MCF 10A (cell line): Measurements from ENCODE around the gene AMDHD2. TPM values are rescaled to one million over a fixed set of nuclear protein-coding genes. Genes with fewer than 3 reads are reported as not detected.

Experiments
- Bru-seq: library from RNA; stranded (reverse); fragments of 400-500 nt; gene quantifications from one replicate; lab custom pipeline; 2021; lab: Mats Ljungman, UMichigan
- BruChase-seq, 2 experiments: library from RNA; stranded (reverse); fragments of 400-500 nt; gene quantifications; one replicate each; lab custom pipeline; 2021; lab: Mats Ljungman, UMichigan
- BruUV-seq: library from RNA; stranded (reverse); fragments of 400-500 nt; replicated peaks from 2 replicates; lab custom pipeline; 2021; lab: Mats Ljungman, UMichigan
- CTCF ChIA-PET: fragments of 300-600 bp; sonication (Branson Sonifier 250); formaldehyde crosslinking; extraction: SDS; loops from one replicate; lab custom pipeline; 2021; ENCODE audit warnings: antibody characterized with exemption, inconsistent platforms; lab: Yijun Ruan, JAX
- POLR2A ChIA-PET: fragments of 300-600, 350-650 bp; sonication (Branson Sonifier 250); formaldehyde crosslinking; extraction: SDS; loops from one replicate; lab custom pipeline; 2020; ENCODE audit warnings: antibody characterized with exemption, inconsistent platforms; lab: Yijun Ruan, JAX
- DNase-seq: peaks from one replicate; pipeline ENCODE4 v3.0.0-alpha.2; 2018; ENCODE audit not compliant: unreplicated experiment
- H3K27ac Mint-ChIP-seq: one replicate; pipeline ENCODE4 v1.8.0; 2022; ENCODE audit warnings: mild to moderate bottlenecking, low read depth, mixed read lengths; ENCODE audit not compliant: unreplicated experiment
- H3K27me3 Mint-ChIP-seq: one replicate; pipeline ENCODE4 v1.8.0; 2022; ENCODE audit warnings: mixed read lengths; ENCODE audit not compliant: insufficient read depth, unreplicated experiment
- H3K36me3 Mint-ChIP-seq: one replicate; pipeline ENCODE4 v1.8.0; 2022; ENCODE audit warnings: mild to moderate bottlenecking, moderate library complexity, mixed read lengths; ENCODE audit not compliant: insufficient read depth, unreplicated experiment
- H3K4me1 Mint-ChIP-seq: one replicate; pipeline ENCODE4 v1.8.0; 2022; ENCODE audit warnings: mixed read lengths; ENCODE audit not compliant: insufficient read depth, unreplicated experiment
- H3K4me3 Mint-ChIP-seq: one replicate; pipeline ENCODE4 v1.8.0; 2022; ENCODE audit warnings: mild to moderate bottlenecking, moderate library complexity, mixed read lengths; ENCODE audit not compliant: unreplicated experiment
- H3K9me3 Mint-ChIP-seq: one replicate; pipeline ENCODE4 v1.8.0; 2022; ENCODE audit warnings: mixed read lengths; ENCODE audit not compliant: unreplicated experiment
- CTCF ChIP-seq: fragments of 200-600 bp; IDR thresholded peaks from one replicate; pipeline ENCODE4 v1.8.0; 2022; ENCODE audit warnings: antibody characterized with exemption, mild to moderate bottlenecking; ENCODE audit not compliant: unreplicated experiment
- intact Hi-C: fragments of 100-400 bp; cut with micrococcal nuclease; formaldehyde crosslinking; loops from 2 replicates; pipeline ENCODE4 v1.14.1; 2022
- long read RNA-seq: library from polyadenylated mRNA; stranded (forward); transcript quantifications from one replicate; pipeline ENCODE4 v2.0.0, GENCODE V29; 2022
- total RNA-seq: library from RNA; stranded (reverse); gene quantifications from 2 replicates; pipeline ENCODE4 v1.2.3, GENCODE V29; 2022

Gene AMDHD2
- 15.8 and 26.5 TPM in 2 replicates for total RNA-seq
- percentile 56 among the genes with signal in this experiment for Bru-seq, nascent RNA
- BruChase-seq, experiment 1, labeled RNA remaining after a 6-hour chase: percentile 67 among the genes with signal in this experiment
- BruChase-seq, experiment 2, labeled RNA remaining after a 2-hour chase: percentile 64 among the genes with signal in this experiment
- long read RNA-seq, transcript AMDHD2-201 (11 exons, 1,459 nt): major isoform, 8 of 21 reads
- long read RNA-seq, partial matches to known transcripts: 1 of 21 reads
- long read RNA-seq, other reads (novel, unspliced or antisense): 6 of 21 reads

- Mint-ChIP-seq H3K27me3 (no peaks in the 10 kb centered on the region), H3K9me3 (no peaks in the 10 kb centered on the region), H3K4me1 (peaks cover 38% of the 10 kb centered on the region), H3K4me3 (peak within 1 kb of the TSS; percentile 78), H3K27ac (peak within 1 kb of the TSS; percentile 54), H3K36me3 (peaks cover 52% of the 10 kb centered on the region)
- intact Hi-C loops: no loop called here
- no peak for TF ChIP-seq CTCF
- DNase-seq: peak; percentile 86
- ChIA-PET POLR2A (interaction anchor here (0.7 to 4.2 kb wide), 10 partner anchors 12 to 365 kb away, joined by 3 to 62 read pairs (median 4); partner anchors contain the start of genes CEMP1, ECI1, KCTD5 and PDPK1), CTCF (interaction anchor here (0.8 to 1.0 kb wide), 3 partner anchors 11 to 70 kb away, joined by 4 to 5 read pairs (median 4); partner anchors contain the start of gene CEMP1)
- BruUV-seq: no TSS peak
Observed at GRCh38 chr16:2520097-2520783, at the start of gene AMDHD2. Gene AMDHD2 (plus strand): TSS chr16:2520371. CDS start chr16:2520459, 88 bp downstream.

- H3K9me3 Mint-ChIP-seq: no peaks in the 10 kb centered on the region
- no peak overlapping the region for H3K4me3 Mint-ChIP-seq
- H3K4me1 Mint-ChIP-seq: peaks cover 4% of the 10 kb centered on the region
- TF ChIP-seq CTCF: no peak
- no peaks in the 10 kb centered on the region for H3K27me3 Mint-ChIP-seq
- H3K36me3 Mint-ChIP-seq: no peaks in the 10 kb centered on the region
- POLR2A ChIA-PET: interaction anchor here (0.7 to 1.9 kb wide), 2 partner anchors 40 to 234 kb away, joined by 3 to 9 read pairs; no protein-coding TSS in a partner anchor
- BruUV-seq: no TSS peak
- CTCF ChIA-PET: interaction anchor here (0.7 to 0.9 kb wide), 3 partner anchors 40 to 54 kb away, joined by 3 to 7 read pairs (median 3); no protein-coding TSS in a partner anchor
- intact Hi-C loops: no loop called here
- DNase-seq: peak; percentile 53
- no peak overlapping the region for H3K27ac Mint-ChIP-seq
Observed at GRCh38 chr16:2470603-2471015, 49.6 kb upstream of the AMDHD2 start.

GRCh38 chr16:2471016-2471652, 49.0 kb upstream of the AMDHD2 start, which contains the start of gene NTN3:
Gene NTN3 (plus strand): TSS chr16:2471297. CDS start chr16:2471702, 405 bp downstream.
- Mint-ChIP-seq H3K9me3 (no peaks in the 10 kb centered on the region), H3K4me3 (no peak within 1 kb of the TSS), H3K27me3 (no peaks in the 10 kb centered on the region), H3K36me3 (no peaks in the 10 kb centered on the region), H3K27ac (no peak within 1 kb of the TSS), H3K4me1 (peaks cover 4% of the 10 kb centered on the region)
- CTCF ChIA-PET: no interaction called here
- POLR2A ChIA-PET: interaction anchor here (1.9 kb wide), 1 partner anchor 41 kb away, joined by 9 read pairs; no protein-coding TSS in a partner anchor
- TF ChIP-seq CTCF: no peak
- BruUV-seq: no TSS peak
- no peak for DNase-seq
- intact Hi-C loops: no loop called here
